Pulmonary artery endothelial cell (primary cell): ENCODE results near the gene WDR55. TPM values are rescaled to one million over a fixed set of nuclear protein-coding genes. Genes with fewer than 3 reads are reported as not detected.
"Not testable (repeated sequence)": the region's sequence is repeated elsewhere in the genome, so short reads cannot be mapped to it uniquely, and the experiment has no call there.

Experiments used
- DNase-seq: peaks from one replicate; pipeline ENCODE4 v3.0.0-alpha.2; 2011; ENCODE audit warnings: low read depth, low spot score
- total RNA-seq: library from RNA; depleted of rRNA; stranded (reverse); fragments of >200 nt; gene quantifications from 2 replicates; pipeline ENCODE4 v1.2.3, GENCODE V29; 2014

WDR55 gene
- total RNA-seq, 1 donor from 2014 or later, result 29.9 TPM

GRCh38 chr5:140710899-140711552 lies 46.3 kb downstream of the WDR55 start:
- peak; percentile 92 for DNase-seq

GRCh38 chr5:140711794-140712193 lies 47.1 kb downstream of the WDR55 start:
- no peak for DNase-seq

- no peak for DNase-seq
These were observed 48.9 kb downstream of the WDR55 start for GRCh38 chr5:140713562-140714094.

GRCh38 chr5:140716238-140716637 lies 51.5 kb downstream of the WDR55 start:
- DNase-seq, result not testable (repeated sequence)

- no peak for DNase-seq
These were observed 53.5 kb downstream of the WDR55 start for GRCh38 chr5:140718266-140718592.

- not testable (repeated sequence) for DNase-seq
These were observed 56.0 kb downstream of the WDR55 start for GRCh38 chr5:140720738-140721137.

- not testable (repeated sequence) for DNase-seq
These were observed 56.7 kb downstream of the WDR55 start for GRCh38 chr5:140721395-140721794.

Other genes starting within 250 kb of the WDR55 start
- gene EIF4EBP3, start 117.2 kb upstream of the WDR55 start, total RNA-seq, result 1.4 and 1.8 TPM in 2 replicates
- gene SRA1, start 107.4 kb upstream of the WDR55 start, total RNA-seq, result 19.7 and 28.1 TPM in 2 replicates
- 5.1 and 5.5 TPM in 2 replicates for gene APBB3, start 100.3 kb upstream of the WDR55 start, total RNA-seq
- 22.6 and 30.7 TPM in 2 replicates for gene SLC35A4, start 100.1 kb upstream of the WDR55 start, total RNA-seq
- gene CD14, start 31.7 kb upstream of the WDR55 start, total RNA-seq, result 0.26 and 0.49 TPM in 2 replicates
- 13.5 and 13.9 TPM in 2 replicates for gene TMCO6, start 25.5 kb upstream of the WDR55 start, total RNA-seq
- gene NDUFA2, start 17.3 kb upstream of the WDR55 start, total RNA-seq, result 40.1 and 48.5 TPM in 2 replicates
- gene IK, start 17.1 kb upstream of the WDR55 start, total RNA-seq, result 77.4 and 95.0 TPM in 2 replicates
- gene DND1, start 8.7 kb downstream of the WDR55 start, total RNA-seq, result 0.13 and 0.28 TPM in 2 replicates
- gene HARS1, start 26.5 kb downstream of the WDR55 start, total RNA-seq, result 92.7 and 110 TPM in 2 replicates
- 26.9 and 39.8 TPM in 2 replicates for gene HARS2, start 26.6 kb downstream of the WDR55 start, total RNA-seq
- gene ZMAT2, start 35.5 kb downstream of the WDR55 start, total RNA-seq, result 53.5 and 75.7 TPM in 2 replicates
- gene PCDHA1, start 121.2 kb downstream of the WDR55 start, total RNA-seq, result 0.04 TPM in 1 of 2 replicates, not detected in the other
- 0.07 and 0.21 TPM in 2 replicates for gene PCDHA2, start 129.9 kb downstream of the WDR55 start, total RNA-seq
- gene PCDHA3, start 136.2 kb downstream of the WDR55 start, total RNA-seq, result 0.18 and 0.26 TPM in 2 replicates
- 0.26 and 0.42 TPM in 2 replicates for gene PCDHA4, start 142.2 kb downstream of the WDR55 start, total RNA-seq
- 0.04 and 0.07 TPM in 2 replicates for gene PCDHA5, start 156.7 kb downstream of the WDR55 start, total RNA-seq
- 0.40 and 0.88 TPM in 2 replicates for gene PCDHA6, start 163.1 kb downstream of the WDR55 start, total RNA-seq
- gene PCDHA7, start 169.4 kb downstream of the WDR55 start, total RNA-seq, result 0.25 and 0.33 TPM in 2 replicates
- under 0.01 and 0.04 TPM in 2 replicates for gene PCDHA8, start 176.3 kb downstream of the WDR55 start, total RNA-seq
- 0.04 TPM in 1 of 2 replicates, not detected in the other for gene PCDHA9, start 183.5 kb downstream of the WDR55 start, total RNA-seq
- 0.07 and 0.35 TPM in 2 replicates for gene PCDHA10, start 191.0 kb downstream of the WDR55 start, total RNA-seq
- gene PCDHA11, start 204.1 kb downstream of the WDR55 start, total RNA-seq, result 0.04 and 0.07 TPM in 2 replicates
- gene PCDHA12, start 210.4 kb downstream of the WDR55 start, total RNA-seq, result 0.07 TPM in 1 of 2 replicates, not detected in the other
- under 0.01 and 0.04 TPM in 2 replicates for gene PCDHA13, start 217.2 kb downstream of the WDR55 start, total RNA-seq